ENCODE results near the gene HOXA1. TPM values are rescaled to one million over a fixed set of nuclear protein-coding genes. Genes with fewer than 3 reads are reported as not detected.

The HOXA1 gene
- total and polyA plus RNA-seq, 2 of the 8 experiments (the other 6 are each of a cell fraction or from before 2014, with no cell fraction given), result not detected

GRCh38 chr7:27119412-27119911 lies 23.7 kb upstream of the HOXA1 start (continued):
- no peak for TF ChIP-seq KDM5A (IDR thresholded peaks at IDR 0.05; ENCODE audit: low read length)
